GM21576 (cell line): ENCODE results near the gene FTSJ3.

Experiments used
- ATAC-seq: cut with Tn5 transposase; IDR thresholded peaks from one replicate; pipeline ENCODE4 v1.9.1; 2021; ENCODE audit warnings: mild to moderate bottlenecking, moderate library complexity; ENCODE audit not compliant: unreplicated experiment

The FTSJ3 gene

GRCh38 chr17:63830904-63831491 lies 3.5 kb upstream of the FTSJ3 start:
- no peak for ATAC-seq

GRCh38 chr17:63830278-63830677 lies 2.8 kb upstream of the FTSJ3 start:
- ATAC-seq: no peak

- no peak for ATAC-seq
Measured at GRCh38 chr17:63828936-63829335, 1.5 kb upstream of the FTSJ3 start.

GRCh38 chr17:63827801-63828221 lies 348 bp upstream of the FTSJ3 start:
- ATAC-seq: no peak

- peak; percentile 6 for ATAC-seq
Measured at GRCh38 chr17:63826468-63827001, 928 bp downstream of the FTSJ3 start.

- no peak for ATAC-seq
Measured at GRCh38 chr17:63824362-63824761, 3.1 kb downstream of the FTSJ3 start.

- no peak for ATAC-seq
Measured at GRCh38 chr17:63823659-63824331, 3.7 kb downstream of the FTSJ3 start.

GRCh38 chr17:63822537-63822936 lies 4.9 kb downstream of the FTSJ3 start:
- no peak for ATAC-seq

GRCh38 chr17:63821804-63822203 lies 5.7 kb downstream of the FTSJ3 start:
- no peak for ATAC-seq

- no peak for ATAC-seq
Measured at GRCh38 chr17:63820963-63821561, 6.4 kb downstream of the FTSJ3 start.

GRCh38 chr17:63819585-63820537 lies 7.6 kb downstream of the FTSJ3 start:
- ATAC-seq: no peak

GRCh38 chr17:63819131-63819530 lies 8.3 kb downstream of the FTSJ3 start:
- no peak for ATAC-seq

- no peak for ATAC-seq
Measured at GRCh38 chr17:63817736-63818385, 9.6 kb downstream of the FTSJ3 start.

GRCh38 chr17:63816669-63817068 lies 10.8 kb downstream of the FTSJ3 start:
- no peak for ATAC-seq

GRCh38 chr17:63816123-63816522 lies 11.3 kb downstream of the FTSJ3 start:
- ATAC-seq: no peak

GRCh38 chr17:63809970-63810369 lies 17.5 kb downstream of the FTSJ3 start:
- no peak for ATAC-seq

GRCh38 chr17:63805591-63805990 lies 21.9 kb downstream of the FTSJ3 start:
- no peak for ATAC-seq

GRCh38 chr17:63804328-63804727 lies 23.1 kb downstream of the FTSJ3 start:
- no peak for ATAC-seq

- ATAC-seq: no peak
Measured at GRCh38 chr17:63800783-63801182, 26.7 kb downstream of the FTSJ3 start.

- no peak for ATAC-seq
Measured at GRCh38 chr17:63798572-63799106, 28.8 kb downstream of the FTSJ3 start.
